Measurements from ENCODE around the gene NFE2L2. TPM values are rescaled to one million over a fixed set of nuclear protein-coding genes. Genes with fewer than 3 reads are reported as not detected.

The NFE2L2 gene
- total and polyA plus RNA-seq, 9 of the 15 experiments (the other 6 are each of a cell fraction or from before 2014, with no cell fraction given), result 29.3 to 120 (median 59.3) TPM

DNA sequence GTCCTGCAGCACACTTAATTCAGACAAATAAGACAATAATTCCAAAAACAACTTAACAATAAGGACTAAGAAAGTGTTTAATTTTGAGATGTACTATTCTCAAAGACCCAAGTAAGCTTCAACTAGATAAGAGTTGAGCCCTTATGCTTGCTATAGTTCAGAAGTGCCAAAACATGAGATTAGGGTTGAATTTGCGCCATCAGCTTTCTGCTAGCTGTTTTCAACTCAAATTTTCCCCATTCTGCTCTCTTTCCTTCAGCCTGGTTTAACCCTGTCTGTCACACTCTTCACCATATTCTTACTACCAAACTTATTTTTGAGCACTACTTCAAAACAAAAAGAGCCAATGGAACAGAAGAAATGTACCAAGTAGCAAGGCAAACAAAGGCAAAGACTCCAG, 4.1 kb downstream of the NFE2L2 start:
- FAIRE-seq (no peak), DNase-seq (ENCODE audit: extremely low read depth in 1 of 4, low spot score in 3 of 4) (no peak), ATAC-seq (no peak)
- peaks cover 46% of the 10 kb centered on the region for H3K36me3 ChIP-seq (ENCODE audit: control insufficient read depth, insufficient read depth, low read length)
- H3K79me2 ChIP-seq (ENCODE audit: control insufficient read depth, insufficient read depth, low read length), result peaks cover 90% of the 10 kb centered on the region
- peaks cover 18% of the 10 kb centered on the region for H3K9me3 ChIP-seq (replicated peaks; ENCODE audit: control insufficient read depth, insufficient read depth, low read depth, low read length)
- 45% methylated on average over 1 of the region's 1 CpG for WGBS (ENCODE audit: insufficient coverage, low coverage, missing lambda C conversion rate)
- ChIA-PET CTCF (ENCODE audit: low intra/inter-chr PET ratio) (no interaction called here), POLR2A (interaction anchor here (0.8 to 9.1 kb wide), 5 partner anchors 8 to 96 kb away, joined by 3 to 199 read pairs (median 4); no protein-coding TSS in a partner anchor)
- H3K27ac ChIP-seq (ENCODE audit: extremely low read depth, low read depth, low read length), result peak overlapping the region; percentile 29; the same call in 1 of the 3 replicates
- H3K4me1 ChIP-seq (replicated peaks in 1 of 2; ENCODE audit: control insufficient read depth in 2 of 2, insufficient read depth in 2 of 2, low read length in 2 of 2), result peaks cover 38 to 44% of the 10 kb centered on the region in 2 experiments
- no peak overlapping the region for H3K9ac ChIP-seq (ENCODE audit: insufficient read depth in 1 of 2, low read depth in 2 of 2, low read length in 2 of 2)
- TF ChIP-seq SRSF9 (IDR thresholded peaks at IDR 0.05; ENCODE audit: borderline replicate concordance, low read depth, low read length) (no peak), TCF7 (IDR thresholded peaks at IDR 0.05; ENCODE audit: borderline replicate concordance) (no peak), SREBF2 (CRISPR knock-in tag; IDR thresholded peaks at IDR 0.05) (no peak), SUPT5H (IDR thresholded peaks at IDR 0.05) (0 out of 2 replicates have a peak, but pooled peaks have one; percentile 5), ZNF316 (IDR thresholded peaks at IDR 0.05) (peak; percentile 26; the same call in 1 of the 2 replicates), ZNF324 (CRISPR knock-in tag; IDR thresholded peaks at IDR 0.05) (no peak), SRSF7 (optimal IDR thresholded peaks at IDR 0.05; ENCODE audit: low read depth, low read length) (no peak), EHMT2 (IDR thresholded peaks at IDR 0.05) (no peak), EP400 (IDR thresholded peaks at IDR 0.05) (no peak)
- TF ChIP-seq, protein P1, sequence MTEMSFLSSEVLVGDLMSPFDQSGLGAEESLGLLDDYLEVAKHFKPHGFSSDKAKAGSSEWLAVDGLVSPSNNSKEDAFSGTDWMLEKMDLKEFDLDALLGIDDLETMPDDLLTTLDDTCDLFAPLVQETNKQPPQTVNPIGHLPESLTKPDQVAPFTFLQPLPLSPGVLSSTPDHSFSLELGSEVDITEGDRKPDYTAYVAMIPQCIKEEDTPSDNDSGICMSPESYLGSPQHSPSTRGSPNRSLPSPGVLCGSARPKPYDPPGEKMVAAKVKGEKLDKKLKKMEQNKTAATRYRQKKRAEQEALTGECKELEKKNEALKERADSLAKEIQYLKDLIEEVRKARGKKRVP (CRISPR knock-in tag; IDR thresholded peaks at IDR 0.05), result no peak
- no peak overlapping the region for H3K4me3 ChIP-seq
- no peaks in the 10 kb centered on the region for H3K27me3 ChIP-seq (ENCODE audit: control insufficient read depth in 2 of 2, insufficient read depth in 2 of 2, low read length in 2 of 2)
- intact Hi-C loops (cut with micrococcal nuclease), result loop anchor here (5.0 to 10.0 kb wide), 3 partner anchors 292 to 497 kb away; a partner anchor contains a TSS
- H3K9me1 ChIP-seq (ENCODE audit: control insufficient read depth, insufficient read depth, low read length), result no peaks in the 10 kb centered on the region
- no peak overlapping the region for H2AFZ ChIP-seq (ENCODE audit: low read depth, low read length)
- in situ Hi-C loops (cut with MboI), result loop anchor here (5.0 kb wide), 1 partner anchor 72 kb away; no protein-coding TSS in a partner anchor
- peak overlapping the region; percentile 27; the same call in 1 of the 2 replicates for H3K4me2 ChIP-seq (ENCODE audit: insufficient read depth, low read length)
- BruUV-seq (replicated peaks), result no TSS peak
- peaks cover 36% of the 10 kb centered on the region for H4K20me1 ChIP-seq (replicated peaks; ENCODE audit: control insufficient read depth, insufficient read depth, low read length)

Data from K562 (cell line).